AG09319 (cell line): ENCODE data around the gene REEP1.

Experiments
- DNase-seq: peaks from one replicate; pipeline ENCODE4 v3.0.0-alpha.2; 2010; ENCODE audit warnings: low read depth; ENCODE audit errors: extremely low read depth
- TF ChIP-seq, protein P1 (sequence below): IDR thresholded peaks from 2 replicates; pipeline ENCODE4 v1.5.1; 2011; ENCODE audit warnings: low read depth, mild to moderate bottlenecking, inconsistent platforms, low read length, moderate library complexity

The REEP1 gene

DNA sequence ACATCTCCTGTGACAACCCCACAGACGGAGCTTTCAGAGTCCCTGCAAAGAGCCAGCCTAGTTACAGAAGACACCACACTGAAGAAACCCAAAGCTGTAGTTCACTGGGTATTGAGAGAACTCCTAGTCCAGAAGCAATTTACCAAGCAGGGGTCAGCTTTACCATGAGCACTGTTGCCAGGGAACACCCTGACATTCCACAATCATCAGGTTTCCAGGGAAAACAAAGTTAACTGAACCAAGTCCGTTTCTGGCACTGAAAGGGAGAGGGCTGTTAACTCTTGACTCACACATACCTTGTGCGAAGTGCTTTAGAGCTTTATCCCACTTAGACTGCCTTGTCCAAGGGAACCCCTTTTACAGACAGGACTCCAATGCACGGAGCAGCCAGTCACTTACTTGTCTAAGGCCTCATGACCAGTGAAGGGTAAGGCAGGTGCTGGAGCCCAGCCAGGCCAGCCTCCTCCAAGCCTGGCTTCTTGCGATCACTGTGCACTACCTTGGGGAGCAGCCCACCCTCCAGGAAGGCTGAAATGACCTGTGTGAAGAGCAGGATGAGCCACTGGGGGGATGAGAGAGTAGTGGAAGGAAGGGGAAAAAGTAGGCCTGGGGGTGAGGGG, 53.9 kb downstream of the REEP1 start:
- TF ChIP-seq, protein P1, sequence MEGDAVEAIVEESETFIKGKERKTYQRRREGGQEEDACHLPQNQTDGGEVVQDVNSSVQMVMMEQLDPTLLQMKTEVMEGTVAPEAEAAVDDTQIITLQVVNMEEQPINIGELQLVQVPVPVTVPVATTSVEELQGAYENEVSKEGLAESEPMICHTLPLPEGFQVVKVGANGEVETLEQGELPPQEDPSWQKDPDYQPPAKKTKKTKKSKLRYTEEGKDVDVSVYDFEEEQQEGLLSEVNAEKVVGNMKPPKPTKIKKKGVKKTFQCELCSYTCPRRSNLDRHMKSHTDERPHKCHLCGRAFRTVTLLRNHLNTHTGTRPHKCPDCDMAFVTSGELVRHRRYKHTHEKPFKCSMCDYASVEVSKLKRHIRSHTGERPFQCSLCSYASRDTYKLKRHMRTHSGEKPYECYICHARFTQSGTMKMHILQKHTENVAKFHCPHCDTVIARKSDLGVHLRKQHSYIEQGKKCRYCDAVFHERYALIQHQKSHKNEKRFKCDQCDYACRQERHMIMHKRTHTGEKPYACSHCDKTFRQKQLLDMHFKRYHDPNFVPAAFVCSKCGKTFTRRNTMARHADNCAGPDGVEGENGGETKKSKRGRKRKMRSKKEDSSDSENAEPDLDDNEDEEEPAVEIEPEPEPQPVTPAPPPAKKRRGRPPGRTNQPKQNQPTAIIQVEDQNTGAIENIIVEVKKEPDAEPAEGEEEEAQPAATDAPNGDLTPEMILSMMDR, result no peak
- no peak for DNase-seq

DNA sequence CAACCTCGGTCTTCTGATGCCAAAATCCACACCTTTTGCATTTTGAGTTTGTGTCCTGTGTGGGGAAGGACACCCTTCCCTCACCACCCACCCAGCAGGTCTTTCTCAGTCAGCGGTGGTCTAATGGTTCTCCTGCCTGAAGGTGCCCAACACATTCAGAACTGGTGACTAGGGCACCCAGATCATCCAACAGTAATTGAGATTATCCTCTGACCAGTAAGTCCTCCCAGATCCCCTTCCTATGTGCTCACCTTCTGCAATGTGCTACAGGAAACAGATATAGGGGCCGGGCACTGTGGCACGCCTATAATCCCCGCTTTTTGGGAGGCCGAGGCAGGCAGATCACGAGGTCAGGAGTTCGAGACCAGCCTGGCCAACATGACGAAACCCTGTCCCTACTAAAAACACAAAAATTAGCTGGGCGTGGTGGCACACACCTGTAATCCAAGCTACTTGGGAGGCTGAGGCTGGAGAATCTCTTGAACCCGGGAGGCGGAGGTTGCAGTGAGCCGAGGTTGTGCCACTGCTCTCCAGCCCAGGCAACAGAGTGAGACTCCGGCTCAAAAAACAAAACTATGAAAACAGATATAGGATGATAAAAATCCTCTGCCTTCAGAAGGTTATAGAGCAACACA, 56.2 kb downstream of the REEP1 start:
- DNase-seq, result no peak
- TF ChIP-seq, protein P1, result no peak

DNA sequence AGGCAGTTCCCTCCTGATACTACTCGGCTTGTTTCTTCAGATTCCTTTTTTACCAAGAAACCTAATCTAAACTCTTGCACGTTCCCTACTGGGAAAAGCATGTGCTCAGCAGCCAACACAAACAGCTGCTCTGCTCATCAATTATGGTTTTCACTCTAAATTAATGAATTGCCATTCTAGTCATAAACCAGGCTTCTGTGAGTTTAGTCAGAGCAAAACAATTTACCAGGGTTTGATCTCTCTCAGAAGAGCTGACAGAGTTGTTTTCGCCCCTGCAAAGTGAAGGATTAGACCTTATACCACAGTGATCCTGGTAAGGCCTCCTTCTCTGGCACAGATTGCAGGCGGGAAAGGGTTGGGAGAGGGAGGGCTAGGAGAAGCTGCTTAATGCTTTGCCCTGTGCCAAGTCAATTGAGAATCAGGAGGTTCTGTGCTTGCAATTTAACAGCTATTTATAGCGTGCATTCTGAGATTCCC, 57.2 kb downstream of the REEP1 start:
- DNase-seq, result no peak
- TF ChIP-seq, protein P1, result no peak

DNA sequence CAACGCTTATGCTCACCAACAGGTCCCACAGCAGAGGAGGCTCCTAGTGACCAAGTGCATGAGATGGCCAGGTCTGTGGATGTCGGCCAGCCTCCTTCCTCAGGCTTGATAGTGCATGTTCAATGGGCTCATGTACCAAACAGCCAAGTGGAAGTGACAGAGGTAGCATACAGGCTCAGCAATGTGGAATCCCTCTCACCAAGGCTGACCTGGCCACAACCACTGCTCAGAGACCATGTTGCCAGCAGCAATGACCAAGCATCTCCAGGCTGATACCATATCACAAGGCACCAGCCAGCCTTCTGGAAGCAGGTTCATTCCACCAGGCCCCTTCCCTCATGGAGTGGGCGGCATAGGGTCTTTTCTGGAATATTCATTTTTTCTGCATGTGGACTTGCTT, 61.5 kb downstream of the REEP1 start:
- no peak for DNase-seq
- TF ChIP-seq, protein P1, result no peak

DNA sequence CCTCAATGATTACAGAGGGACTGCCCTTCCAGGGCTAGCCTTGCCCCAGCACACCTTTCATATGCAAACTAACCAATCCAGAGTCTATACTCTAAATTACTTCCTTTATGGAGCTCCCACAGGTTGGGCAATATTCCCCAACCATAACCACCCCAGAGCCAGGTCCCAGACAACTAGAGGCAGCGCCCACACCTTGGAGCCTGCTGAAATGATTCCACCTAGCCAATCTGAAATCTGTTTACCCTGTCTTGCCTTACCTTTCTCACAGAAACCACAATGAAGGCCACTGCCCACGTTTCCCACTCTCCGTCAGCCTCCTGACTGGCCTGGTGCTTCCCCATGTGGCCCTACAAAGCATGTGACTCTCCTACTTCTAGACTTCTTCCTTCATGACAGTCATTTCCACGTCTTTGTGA, 62.0 kb downstream of the REEP1 start:
- DNase-seq, result no peak

DNA sequence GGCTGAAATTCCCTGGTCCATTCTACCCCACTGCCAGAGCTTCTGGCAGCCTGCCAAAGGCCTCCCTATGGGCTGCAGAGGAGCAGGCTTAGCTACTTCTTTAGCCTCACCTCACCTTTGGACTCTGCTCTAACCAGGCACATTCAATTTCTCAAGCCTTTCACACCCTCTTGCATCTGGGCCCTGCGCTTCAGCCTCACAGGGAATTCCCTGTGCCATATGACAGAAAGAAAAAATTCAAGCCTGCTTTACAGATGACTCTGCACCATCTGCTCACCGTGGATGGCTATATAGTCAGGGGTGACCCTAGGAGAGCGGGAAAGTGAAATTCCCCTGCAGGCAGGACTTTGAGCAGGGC, 62.5 kb downstream of the REEP1 start:
- DNase-seq, result no peak
- TF ChIP-seq, protein P1, result no peak

More for the DNA sequence above, 62.0 kb downstream of the REEP1 start:
- TF ChIP-seq, protein P1, result no peak

DNA sequence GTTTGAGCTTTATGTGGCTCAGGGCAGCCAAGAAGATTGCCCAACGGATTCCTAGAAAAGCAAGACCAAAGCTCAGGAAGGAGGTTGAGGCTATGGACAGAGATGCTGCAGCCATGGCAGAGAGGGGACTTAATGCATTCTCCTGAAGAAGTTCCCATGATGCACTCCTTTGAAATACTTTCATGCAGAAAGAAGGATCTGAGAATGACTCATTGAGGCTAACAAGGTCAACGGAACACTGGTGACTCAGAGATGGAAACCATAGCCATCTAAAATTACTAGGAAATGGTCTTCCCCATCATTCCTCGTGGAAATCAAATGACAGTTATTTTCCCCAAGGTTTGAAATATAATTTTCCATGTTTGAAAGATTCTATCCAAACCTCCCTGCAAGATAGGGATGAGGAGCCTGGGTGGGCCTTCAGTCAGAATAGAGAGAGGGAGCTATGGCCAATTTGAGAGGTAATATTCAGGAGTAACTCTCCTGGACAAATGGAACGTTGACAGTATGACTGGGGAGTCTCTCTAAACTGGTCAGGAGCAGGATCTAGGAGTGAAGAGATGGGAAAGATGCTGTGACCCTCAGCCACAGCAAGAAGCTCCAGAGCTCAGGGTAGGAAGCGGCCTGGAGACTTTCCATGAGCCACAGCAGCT, 63.0 kb downstream of the REEP1 start:
- DNase-seq, result no peak

More for the DNA sequence above, 63.0 kb downstream of the REEP1 start:
- TF ChIP-seq, protein P1, result no peak
